Middle frontal gyrus (tissue), 1 donor: Measurements from ENCODE around the gene SLC25A23.
"Not testable (repeated sequence)": the region's sequence is repeated elsewhere in the genome, so short reads cannot be mapped to it uniquely, and the experiment has no call there.

Source experiments
- DNase-seq: peaks from one replicate; pipeline ENCODE4 v3.0.0-alpha.2; 2015; ENCODE audit warnings: low spot score; ENCODE audit errors: extremely low spot score

SLC25A23 gene

GRCh38 chr19:6402058-6402457 is 57.5 kb downstream of the SLC25A23 start:
- DNase-seq: no peak

DNA sequence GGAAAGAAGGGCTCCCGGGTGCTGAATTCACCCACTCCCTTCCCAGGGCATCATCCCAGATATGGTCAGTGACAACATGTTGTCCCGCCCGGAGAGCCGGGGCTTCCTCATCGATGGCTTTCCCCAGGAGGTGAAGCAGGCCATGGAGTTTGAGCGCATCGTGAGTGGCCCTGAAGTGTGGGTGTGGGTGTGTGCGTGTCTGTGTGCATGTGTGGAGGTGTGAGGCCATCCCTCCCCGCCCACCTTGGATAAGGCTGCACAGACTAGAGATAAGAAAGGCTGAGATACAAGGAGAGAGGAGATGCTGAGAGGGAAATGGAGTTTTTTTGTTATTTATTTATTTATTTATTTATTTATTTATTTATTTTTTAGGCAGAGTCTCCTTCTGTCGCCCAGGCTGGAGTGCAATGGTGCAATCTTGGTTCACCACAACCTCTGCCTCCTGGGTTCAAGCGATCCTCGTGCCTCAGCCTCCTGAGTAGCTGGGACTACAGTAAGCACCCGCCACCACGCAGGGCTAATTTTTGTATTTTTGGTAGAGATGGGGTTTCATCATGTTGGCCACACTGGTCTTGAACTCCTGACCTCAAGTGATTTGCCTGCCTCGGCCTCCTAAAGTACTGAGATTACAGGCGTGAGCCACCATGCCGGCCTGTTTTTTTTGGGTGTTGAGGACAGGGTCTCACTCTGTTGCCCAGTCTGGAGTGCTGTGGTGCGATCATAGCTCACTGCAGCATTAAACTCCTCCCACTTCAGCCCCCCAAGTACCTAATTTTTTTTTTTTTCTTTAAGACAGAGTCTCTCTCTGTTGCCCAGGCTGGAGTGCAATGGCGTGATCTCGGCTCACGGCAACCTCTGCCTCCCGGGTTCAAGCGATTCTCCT is 59.3 kb downstream of the SLC25A23 start:
- not testable (repeated sequence) for DNase-seq

DNA sequence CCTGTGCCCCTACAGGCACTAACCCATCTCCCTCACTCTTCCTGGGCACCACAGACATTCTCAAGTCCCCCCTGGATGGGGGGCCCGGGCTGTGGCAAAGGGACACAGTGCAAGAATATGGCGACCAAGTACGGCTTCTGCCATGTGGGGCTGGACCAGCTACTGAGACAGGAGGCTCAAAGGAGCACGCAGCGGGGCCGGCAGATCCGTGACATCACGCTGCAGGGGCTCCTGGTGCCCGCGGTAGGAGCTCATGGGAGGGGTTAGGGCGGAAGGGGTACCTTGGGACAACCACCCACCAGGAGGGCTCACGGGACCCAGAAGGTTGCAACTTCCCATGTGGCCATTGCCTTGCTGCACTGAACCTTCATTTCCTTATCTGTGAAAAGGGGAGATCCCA is 63.3 kb downstream of the SLC25A23 start:
- no peak for DNase-seq

DNA sequence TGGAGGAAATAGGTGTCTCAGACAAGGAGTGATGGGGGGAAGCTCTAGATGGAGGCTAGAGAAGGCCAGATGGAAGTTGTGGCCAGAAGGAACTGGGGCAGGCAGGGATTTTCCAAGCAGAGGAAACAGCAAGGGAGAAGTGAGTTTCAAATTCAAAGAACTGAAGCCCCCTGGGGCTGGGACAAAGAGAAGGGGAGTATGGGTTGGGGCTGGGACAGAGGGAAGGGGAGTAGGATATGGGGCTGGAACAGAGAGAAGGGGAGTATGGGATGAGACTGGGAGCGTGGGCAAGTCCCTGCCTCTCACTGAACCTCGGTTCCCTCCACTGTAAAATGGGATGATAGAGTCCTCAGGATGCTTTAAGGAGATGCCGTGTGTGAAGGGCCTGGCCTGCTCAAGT is 64.8 kb downstream of the SLC25A23 start:
- DNase-seq: no peak

DNA sequence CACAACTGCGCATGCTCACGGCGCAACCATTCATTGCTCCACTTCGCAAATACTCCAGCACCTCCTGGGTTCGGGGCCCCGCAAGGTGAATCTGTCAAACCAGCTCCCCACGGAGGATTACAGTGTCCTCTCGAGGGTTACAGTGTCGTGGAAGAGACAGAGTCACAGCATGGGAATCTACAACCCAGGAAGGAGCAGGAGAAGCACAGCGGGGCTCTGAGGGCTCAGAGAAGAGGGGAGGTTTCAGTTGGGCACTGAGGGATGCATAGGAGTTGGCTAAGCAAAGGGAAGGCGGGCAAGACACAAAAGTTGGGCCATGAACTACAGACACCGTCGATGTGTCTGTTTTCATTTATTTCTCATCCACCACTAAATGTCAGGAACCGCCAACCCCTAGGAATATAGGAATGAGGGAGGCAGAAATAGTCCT is 65.6 kb downstream of the SLC25A23 start:
- no peak for DNase-seq

- DNase-seq: peak; percentile 92
Observed at GRCh38 chr19:6393074-6393982, 66.3 kb downstream of the SLC25A23 start, which contains the start of gene GTF2F1. TSS of gene GTF2F1 (minus strand) at chr19:6393164. CDS start at chr19:6392995, 169 bp downstream.

DNA sequence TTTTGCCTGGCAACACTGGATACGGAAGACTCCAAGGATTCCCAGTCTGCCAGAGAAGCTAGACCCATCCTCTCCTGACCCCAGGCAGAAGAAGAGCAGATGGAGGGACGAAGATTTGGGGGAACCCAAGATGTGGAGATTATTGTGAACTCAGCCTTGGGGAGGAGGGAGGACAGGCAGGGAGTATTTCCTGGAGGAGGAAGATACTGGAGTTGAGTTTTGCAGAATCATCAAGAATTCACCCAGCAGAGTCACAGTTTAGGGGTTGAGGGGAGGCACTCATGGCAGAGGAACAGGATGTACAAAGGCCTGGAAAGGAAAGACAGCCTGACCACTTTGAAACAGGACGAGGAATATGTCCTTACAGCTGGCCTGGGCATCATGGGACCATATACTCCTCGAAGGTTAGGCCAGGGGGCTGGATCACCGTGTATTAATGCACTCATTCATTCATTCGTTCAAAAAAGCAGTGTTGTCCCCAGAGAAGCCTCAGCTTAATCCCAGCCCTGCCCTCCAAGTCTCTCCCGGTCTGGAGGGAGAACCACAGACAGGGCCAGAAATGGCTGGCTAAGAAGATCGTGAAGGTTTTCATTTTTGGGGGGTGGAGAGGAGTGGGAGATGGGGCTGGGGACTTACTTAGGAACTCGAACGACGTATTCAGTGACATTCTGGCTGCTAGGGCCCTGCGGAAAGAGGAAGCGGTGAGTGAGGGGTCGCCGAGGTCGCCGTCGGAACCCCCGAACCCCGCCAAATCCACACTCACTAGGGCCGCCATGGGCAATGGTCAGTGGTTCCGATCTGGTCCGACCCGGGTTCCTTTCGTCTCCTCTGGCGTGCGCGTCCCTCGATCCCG is 67.1 kb downstream of the SLC25A23 start:
- DNase-seq: no peak
